ENCODE data around the gene EPC1.

EPC1 gene

GRCh38 chr10:32349199-32349585 is 2.2 kb upstream of the EPC1 start:
- no peak overlapping the region for H3K27ac ChIP-seq (ENCODE audit: low read depth, low read length)
- H3K4me1 ChIP-seq (ENCODE audit: insufficient read depth, low read length) = peaks cover 18% of the 10 kb centered on the region
- no peak overlapping the region for H3K4me3 ChIP-seq (ENCODE audit: low read length)
- H3K9me3 ChIP-seq (ENCODE audit: insufficient read depth, low read depth, low read length) = no peaks in the 10 kb centered on the region
- no peak overlapping the region for H3K9ac ChIP-seq (ENCODE audit: low read depth, low read length)
- H3K27me3 ChIP-seq (ENCODE audit: insufficient read depth, low read length) = no peaks in the 10 kb centered on the region
- H3K36me3 ChIP-seq (ENCODE audit: insufficient read depth, low read length) = peaks cover 3% of the 10 kb centered on the region
- 92% methylated on average over 2 of the region's 2 CpGs for WGBS

- H3K9ac ChIP-seq (ENCODE audit: low read depth, low read length) = no peak overlapping the region
- no peaks in the 10 kb centered on the region for H3K27me3 ChIP-seq (ENCODE audit: insufficient read depth, low read length)
- 79% methylated on average over 18 of the region's 18 CpGs for WGBS
- H3K36me3 ChIP-seq (ENCODE audit: insufficient read depth, low read length) = peaks cover 10% of the 10 kb centered on the region
- no peak overlapping the region for H3K27ac ChIP-seq (ENCODE audit: low read depth, low read length)
- H3K9me3 ChIP-seq (ENCODE audit: insufficient read depth, low read depth, low read length) = no peaks in the 10 kb centered on the region
- peaks cover 18% of the 10 kb centered on the region for H3K4me1 ChIP-seq (ENCODE audit: insufficient read depth, low read length)
- peak overlapping the region; percentile 93 for H3K4me3 ChIP-seq (ENCODE audit: low read length)
Measured at GRCh38 chr10:32348297-32349198, 1.6 kb upstream of the EPC1 start.

DNA sequence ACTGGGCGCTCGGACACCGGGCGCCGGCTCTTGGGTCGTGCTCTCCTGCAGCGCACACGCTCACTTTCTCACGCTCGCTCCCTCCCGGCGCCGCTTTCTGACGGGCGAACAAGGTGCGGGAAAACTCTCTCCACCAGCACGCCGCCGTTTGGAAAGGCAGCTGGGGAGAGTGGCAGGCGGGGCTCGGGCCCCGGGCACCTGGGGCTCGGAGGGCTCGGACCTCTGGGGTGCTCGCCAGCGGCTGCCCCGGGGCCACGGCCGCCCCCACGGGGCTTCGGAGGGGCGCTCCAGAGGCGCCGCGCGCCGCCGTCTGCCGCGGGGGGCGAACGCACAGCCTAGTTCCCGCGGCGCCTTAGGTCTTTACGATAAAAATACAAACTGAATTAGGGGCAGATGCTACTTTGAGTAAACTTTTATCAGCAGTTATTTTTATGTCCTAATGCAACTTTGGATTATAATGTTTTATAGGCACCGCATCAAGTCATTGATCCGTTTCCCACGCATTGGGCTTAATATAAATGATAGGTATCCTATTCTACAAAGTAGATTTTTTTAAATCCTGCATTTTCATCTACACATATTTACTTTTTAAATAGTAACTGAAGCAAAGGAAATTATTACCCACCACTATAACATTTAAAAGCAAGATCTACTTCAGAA is 535 bp upstream of the EPC1 start:
- peak overlapping the region; percentile 100 for H3K27ac ChIP-seq (ENCODE audit: low read depth, low read length)
- H3K4me3 ChIP-seq (ENCODE audit: low read length) = peak overlapping the region; percentile 93
- no peaks in the 10 kb centered on the region for H3K27me3 ChIP-seq (ENCODE audit: insufficient read depth, low read length)
- H3K36me3 ChIP-seq (ENCODE audit: insufficient read depth, low read length) = peaks cover 11% of the 10 kb centered on the region
- WGBS = under 1% methylated on average over 46 of the region's 49 CpGs
- H3K4me1 ChIP-seq (ENCODE audit: insufficient read depth, low read length) = peaks cover 20% of the 10 kb centered on the region
- no peaks in the 10 kb centered on the region for H3K9me3 ChIP-seq (ENCODE audit: insufficient read depth, low read depth, low read length)
- peak overlapping the region; percentile 100 for H3K9ac ChIP-seq (ENCODE audit: low read depth, low read length)

DNA sequence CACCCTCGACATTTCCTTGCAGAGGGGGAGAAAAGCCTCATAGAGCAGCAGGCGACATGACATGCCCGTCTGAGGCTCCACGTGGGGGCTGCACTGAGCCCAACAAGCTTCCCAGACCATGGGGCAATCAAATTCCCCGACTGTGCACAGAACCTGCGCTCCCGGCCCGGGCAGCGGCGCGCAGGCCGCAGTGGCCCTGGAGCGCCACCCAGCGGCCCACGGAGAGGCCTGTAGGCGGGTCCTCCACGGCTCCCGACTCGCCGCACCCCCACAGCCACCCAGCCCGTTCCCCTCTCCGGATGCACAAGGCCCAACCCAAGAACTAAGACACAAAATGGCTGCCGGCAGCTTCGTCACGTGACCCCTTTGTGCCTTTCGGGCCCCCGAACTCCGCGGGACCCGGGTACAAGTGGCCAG is 816 bp downstream of the EPC1 start:
- Histone ChIP-seq H3K9ac (ENCODE audit: low read depth, low read length) (peak overlapping the region; percentile 100), H3K4me1 (ENCODE audit: insufficient read depth, low read length) (peaks cover 31% of the 10 kb centered on the region), H3K36me3 (ENCODE audit: insufficient read depth, low read length) (peaks cover 11% of the 10 kb centered on the region), H3K27me3 (ENCODE audit: insufficient read depth, low read length) (no peaks in the 10 kb centered on the region), H3K27ac (ENCODE audit: low read depth, low read length) (peak overlapping the region; percentile 100), H3K9me3 (ENCODE audit: insufficient read depth, low read depth, low read length) (no peaks in the 10 kb centered on the region), H3K4me3 (ENCODE audit: low read length) (peak overlapping the region; percentile 93)
- WGBS = 0% methylated on average over 30 of the region's 30 CpGs

DNA sequence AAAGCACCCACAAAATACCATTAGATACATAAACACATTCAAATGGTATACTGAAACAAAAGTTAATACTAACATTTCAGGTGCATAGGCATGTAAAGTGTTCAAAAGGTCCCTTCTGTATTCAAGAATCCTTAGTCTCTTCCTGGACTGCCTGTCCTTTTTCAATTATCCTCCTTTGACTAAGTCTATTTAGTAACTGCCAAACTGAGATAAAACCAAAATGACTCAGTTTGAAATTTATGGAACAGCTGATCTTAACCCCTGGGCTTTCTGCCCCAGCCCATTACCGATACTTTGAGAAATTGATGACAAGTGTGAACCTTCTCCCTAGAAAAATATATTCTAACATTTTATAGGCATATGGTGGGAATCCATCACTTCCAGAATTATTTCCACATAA is 5.4 kb downstream of the EPC1 start:
- H3K36me3 ChIP-seq (ENCODE audit: insufficient read depth, low read length) = peaks cover 11% of the 10 kb centered on the region
- no peaks in the 10 kb centered on the region for H3K9me3 ChIP-seq (ENCODE audit: insufficient read depth, low read depth, low read length)
- H3K4me3 ChIP-seq (ENCODE audit: low read length) = no peak overlapping the region
- H3K4me1 ChIP-seq (ENCODE audit: insufficient read depth, low read length) = peaks cover 17% of the 10 kb centered on the region
- 100% methylated on average over 1 of the region's 1 CpG for WGBS
- no peaks in the 10 kb centered on the region for H3K27me3 ChIP-seq (ENCODE audit: insufficient read depth, low read length)
- no peak overlapping the region for H3K9ac ChIP-seq (ENCODE audit: low read depth, low read length)
- H3K27ac ChIP-seq (ENCODE audit: low read depth, low read length) = no peak overlapping the region

- Histone ChIP-seq H3K4me3 (ENCODE audit: low read length) (no peak overlapping the region), H3K36me3 (ENCODE audit: insufficient read depth, low read length) (peaks cover 11% of the 10 kb centered on the region), H3K27me3 (ENCODE audit: insufficient read depth, low read length) (no peaks in the 10 kb centered on the region), H3K27ac (ENCODE audit: low read depth, low read length) (no peak overlapping the region), H3K9me3 (ENCODE audit: insufficient read depth, low read depth, low read length) (no peaks in the 10 kb centered on the region), H3K9ac (ENCODE audit: low read depth, low read length) (no peak overlapping the region), H3K4me1 (ENCODE audit: insufficient read depth, low read length) (peaks cover 17% of the 10 kb centered on the region)
- 66% methylated on average over 4 of the region's 4 CpGs for whole genome bisulfite sequencing
Measured at GRCh38 chr10:32340596-32341180, 6.3 kb downstream of the EPC1 start.

DNA sequence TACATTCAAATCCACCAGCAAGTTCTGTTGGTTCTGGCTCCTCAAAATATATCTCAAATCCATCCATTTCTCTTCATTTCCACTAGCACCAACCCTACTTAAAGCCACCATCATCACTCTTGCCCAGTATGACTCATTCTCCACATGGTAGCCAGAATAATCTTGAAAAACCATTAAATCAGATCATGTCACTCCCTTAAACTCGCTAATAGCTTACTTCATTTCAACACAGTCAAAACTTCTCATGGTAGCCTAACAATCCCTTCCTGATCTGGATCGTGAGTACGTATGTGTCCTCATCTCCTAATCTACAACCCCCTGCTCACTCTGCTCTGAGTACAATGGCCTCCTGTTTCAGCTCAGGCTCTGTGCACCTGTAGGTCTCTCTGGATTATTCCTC is 8.7 kb downstream of the EPC1 start:
- Histone ChIP-seq H3K36me3 (ENCODE audit: insufficient read depth, low read length) (no peaks in the 10 kb centered on the region), H3K27ac (ENCODE audit: low read depth, low read length) (no peak overlapping the region)
- 96% methylated on average over 3 of the region's 3 CpGs for WGBS

GRCh38 chr10:32337350-32337749 is 9.6 kb downstream of the EPC1 start:
- no peak overlapping the region for H3K4me3 ChIP-seq (ENCODE audit: low read length)
- H3K27ac ChIP-seq (ENCODE audit: low read depth, low read length) = no peak overlapping the region
- 88% methylated on average over 1 of the region's 1 CpG for WGBS
- H3K36me3 ChIP-seq (ENCODE audit: insufficient read depth, low read length) = no peaks in the 10 kb centered on the region
- H3K9ac ChIP-seq (ENCODE audit: low read depth, low read length) = no peak overlapping the region
- no peaks in the 10 kb centered on the region for H3K27me3 ChIP-seq (ENCODE audit: insufficient read depth, low read length)
- H3K9me3 ChIP-seq (ENCODE audit: insufficient read depth, low read depth, low read length) = no peaks in the 10 kb centered on the region
- peaks cover 20% of the 10 kb centered on the region for H3K4me1 ChIP-seq (ENCODE audit: insufficient read depth, low read length)

More for the DNA sequence above, 8.7 kb downstream of the EPC1 start:
- Histone ChIP-seq H3K4me1 (ENCODE audit: insufficient read depth, low read length) (peaks cover 23% of the 10 kb centered on the region), H3K9me3 (ENCODE audit: insufficient read depth, low read depth, low read length) (no peaks in the 10 kb centered on the region), H3K9ac (ENCODE audit: low read depth, low read length) (no peak overlapping the region), H3K4me3 (ENCODE audit: low read length) (no peak overlapping the region), H3K27me3 (ENCODE audit: insufficient read depth, low read length) (no peaks in the 10 kb centered on the region)

- Histone ChIP-seq H3K4me3 (ENCODE audit: low read length) (no peak overlapping the region), H3K27ac (ENCODE audit: low read depth, low read length) (no peak overlapping the region), H3K27me3 (ENCODE audit: insufficient read depth, low read length) (no peaks in the 10 kb centered on the region), H3K9me3 (ENCODE audit: insufficient read depth, low read depth, low read length) (no peaks in the 10 kb centered on the region), H3K4me1 (ENCODE audit: insufficient read depth, low read length) (peaks cover 40% of the 10 kb centered on the region), H3K36me3 (ENCODE audit: insufficient read depth, low read length) (no peaks in the 10 kb centered on the region), H3K9ac (ENCODE audit: low read depth, low read length) (no peak overlapping the region)
- WGBS = 91% methylated on average over 3 of the region's 3 CpGs
Measured at GRCh38 chr10:32333849-32334248, 13.1 kb downstream of the EPC1 start.

DNA sequence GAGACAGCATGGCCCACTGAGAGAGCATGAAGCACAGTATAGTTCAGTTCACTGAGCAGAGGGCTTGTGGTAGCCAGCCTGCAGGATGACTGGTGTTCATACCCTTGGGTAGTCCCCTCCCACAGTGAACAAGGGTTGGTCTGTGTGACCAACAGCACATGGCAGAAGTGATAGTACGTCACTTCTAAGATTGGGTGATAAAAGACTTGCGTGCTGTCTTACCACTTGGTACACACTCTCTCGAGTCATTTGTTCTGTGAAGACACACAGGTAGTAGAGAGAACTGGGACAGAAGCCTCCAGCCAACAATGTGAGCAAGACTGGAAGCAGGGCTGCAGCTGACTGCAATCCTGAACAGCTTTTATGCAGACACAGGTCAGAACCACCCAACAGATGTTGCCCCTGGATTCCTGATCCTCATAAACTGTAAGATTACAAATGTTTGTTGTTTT is 14.6 kb downstream of the EPC1 start:
- Histone ChIP-seq H3K36me3 (ENCODE audit: insufficient read depth, low read length) (no peaks in the 10 kb centered on the region), H3K9ac (ENCODE audit: low read depth, low read length) (no peak overlapping the region)
- WGBS = 89% methylated on average over 3 of the region's 3 CpGs

GRCh38 chr10:32331606-32332005 is 15.4 kb downstream of the EPC1 start:
- H3K4me1 ChIP-seq (ENCODE audit: insufficient read depth, low read length) = peaks cover 57% of the 10 kb centered on the region
- no peaks in the 10 kb centered on the region for H3K9me3 ChIP-seq (ENCODE audit: insufficient read depth, low read depth, low read length)
- no peaks in the 10 kb centered on the region for H3K36me3 ChIP-seq (ENCODE audit: insufficient read depth, low read length)
- no peak overlapping the region for H3K27ac ChIP-seq (ENCODE audit: low read depth, low read length)
- no peak overlapping the region for H3K9ac ChIP-seq (ENCODE audit: low read depth, low read length)
- no peaks in the 10 kb centered on the region for H3K27me3 ChIP-seq (ENCODE audit: insufficient read depth, low read length)
- H3K4me3 ChIP-seq (ENCODE audit: low read length) = no peak overlapping the region

More for the DNA sequence above, 14.6 kb downstream of the EPC1 start:
- no peaks in the 10 kb centered on the region for H3K9me3 ChIP-seq (ENCODE audit: insufficient read depth, low read depth, low read length)
- peaks cover 50% of the 10 kb centered on the region for H3K4me1 ChIP-seq (ENCODE audit: insufficient read depth, low read length)
- no peaks in the 10 kb centered on the region for H3K27me3 ChIP-seq (ENCODE audit: insufficient read depth, low read length)
- no peak overlapping the region for H3K4me3 ChIP-seq (ENCODE audit: low read length)
- H3K27ac ChIP-seq (ENCODE audit: low read depth, low read length) = no peak overlapping the region

Measured in HUES64 (cell line).